ENCODE data around the gene CD300LB. TPM values are rescaled to one million over a fixed set of nuclear protein-coding genes. Genes with fewer than 3 reads are reported as not detected.

CD300LB gene
- polyA plus RNA-seq, 3 donors: 88.0 to 102 (median 92.9) TPM

DNA sequence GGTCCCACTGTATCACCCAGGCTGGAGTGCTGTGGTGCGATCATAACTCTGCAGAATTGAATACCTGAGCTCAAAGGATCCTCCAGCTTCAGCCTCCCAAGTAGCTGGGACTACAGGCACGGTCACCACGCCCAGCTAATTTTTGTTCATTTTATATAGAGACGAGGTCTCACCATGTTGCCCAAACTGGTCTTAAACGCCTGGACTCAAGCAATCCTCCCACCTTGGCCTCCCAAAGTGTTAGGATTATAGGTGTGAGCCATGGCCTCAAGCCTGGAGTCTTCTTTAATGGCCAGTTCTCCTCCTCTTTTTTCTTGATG, 484 bp downstream of the CD300LB start:
- TF ChIP-seq, protein P1, sequence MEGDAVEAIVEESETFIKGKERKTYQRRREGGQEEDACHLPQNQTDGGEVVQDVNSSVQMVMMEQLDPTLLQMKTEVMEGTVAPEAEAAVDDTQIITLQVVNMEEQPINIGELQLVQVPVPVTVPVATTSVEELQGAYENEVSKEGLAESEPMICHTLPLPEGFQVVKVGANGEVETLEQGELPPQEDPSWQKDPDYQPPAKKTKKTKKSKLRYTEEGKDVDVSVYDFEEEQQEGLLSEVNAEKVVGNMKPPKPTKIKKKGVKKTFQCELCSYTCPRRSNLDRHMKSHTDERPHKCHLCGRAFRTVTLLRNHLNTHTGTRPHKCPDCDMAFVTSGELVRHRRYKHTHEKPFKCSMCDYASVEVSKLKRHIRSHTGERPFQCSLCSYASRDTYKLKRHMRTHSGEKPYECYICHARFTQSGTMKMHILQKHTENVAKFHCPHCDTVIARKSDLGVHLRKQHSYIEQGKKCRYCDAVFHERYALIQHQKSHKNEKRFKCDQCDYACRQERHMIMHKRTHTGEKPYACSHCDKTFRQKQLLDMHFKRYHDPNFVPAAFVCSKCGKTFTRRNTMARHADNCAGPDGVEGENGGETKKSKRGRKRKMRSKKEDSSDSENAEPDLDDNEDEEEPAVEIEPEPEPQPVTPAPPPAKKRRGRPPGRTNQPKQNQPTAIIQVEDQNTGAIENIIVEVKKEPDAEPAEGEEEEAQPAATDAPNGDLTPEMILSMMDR (IDR thresholded peaks at IDR 0.05): no peak
- Mint-ChIP-seq H3K4me3 (peak overlapping the region; percentile 84 to 94), H3K27ac (peak overlapping the region; percentile 97 to 100 (median 98)), H3K9me3 (peaks cover 0 to 2% (median 0%) of the 10 kb centered on the region in 7 donors), H3K4me1 (peaks cover 79% of the 10 kb centered on the region), H3K36me3 (peaks cover 45 to 56% of the 10 kb centered on the region in 2 donors), H3K27me3 (ENCODE audit: low read depth in 3 of 3) (peaks cover 0 to 3% (median 0%) of the 10 kb centered on the region in 3 donors)
- peaks cover 83% of the 10 kb centered on the region for H3K79me2 ChIP-seq (ENCODE audit: insufficient read depth, low read length)
- WGBS (ENCODE audit: insufficient coverage): 100% methylated on average over 2 of the region's 5 CpGs
- H3K4me3 ChIP-seq (replicated peaks in 1 of 3; ENCODE audit: low read depth in 2 of 3, low read length in 3 of 3): peak overlapping the region; percentile 42 to 94 (median 70)
- peaks cover 22 to 32% of the 10 kb centered on the region in 2 donors for H3K36me3 ChIP-seq (replicated peaks in 1 of 2; ENCODE audit: control insufficient read depth in 1 of 2, insufficient read depth in 2 of 2, low read length in 2 of 2)
- peak overlapping the region; percentile 93 to 98 for H3K27ac ChIP-seq (ENCODE audit: low read depth in 1 of 2, low read length in 2 of 2)
- H3K9me3 ChIP-seq (replicated peaks in 1 of 2; ENCODE audit: control insufficient read depth in 1 of 2, insufficient read depth in 1 of 2, low read length in 2 of 2): no peaks in the 10 kb centered on the region
- H3K9ac ChIP-seq (ENCODE audit: insufficient read depth, low read length, poor library complexity, severe bottlenecking): peak overlapping the region; percentile 68
- no peak for DNase-seq
- intact Hi-C loops (cut with micrococcal nuclease): loop anchor here (5.0 kb wide), 3 partner anchors 38 to 112 kb away; partner anchors contain the start of gene CD300E (in 1 of the 2)
- no peaks in the 10 kb centered on the region for H3K27me3 ChIP-seq (ENCODE audit: control insufficient read depth in 2 of 2, insufficient read depth in 2 of 2, low read length in 2 of 2)
- peak overlapping the region; percentile 84 for H3K4me2 ChIP-seq (replicated peaks; ENCODE audit: extremely low read depth, low read length, poor library complexity, severe bottlenecking)
- H2AFZ ChIP-seq (ENCODE audit: insufficient read depth, low read depth, low read length, poor library complexity, severe bottlenecking): no peak overlapping the region
- H3K4me1 ChIP-seq (ENCODE audit: control insufficient read depth in 1 of 2, insufficient read depth in 2 of 2, low read length in 2 of 2): peaks cover 84% of the 10 kb centered on the region in 2 donors
- H4K20me1 ChIP-seq (ENCODE audit: insufficient read depth, low read length): peaks cover 13% of the 10 kb centered on the region

DNA sequence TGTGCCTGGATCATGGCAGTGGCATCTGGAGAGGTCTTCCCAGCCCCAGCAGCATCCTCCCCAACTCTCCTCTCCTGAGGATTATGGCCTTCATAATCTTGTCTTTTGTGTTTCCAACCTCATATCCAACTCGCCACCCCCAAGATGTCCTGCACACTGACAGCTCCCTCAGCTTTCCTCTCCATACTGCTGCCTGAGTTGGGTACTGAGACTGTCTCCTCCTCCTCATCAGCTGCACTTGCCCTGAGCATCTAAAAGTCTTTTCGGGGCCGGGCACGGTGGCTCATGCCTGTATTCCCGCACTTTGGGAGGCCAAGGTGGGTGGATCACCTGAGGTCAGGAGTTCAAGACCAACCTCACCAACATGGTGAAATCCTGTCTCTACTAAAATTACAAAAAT, 2.0 kb downstream of the CD300LB start:
- Histone ChIP-seq H3K79me2 (ENCODE audit: insufficient read depth, low read length) (peaks cover 94% of the 10 kb centered on the region), H3K4me1 (ENCODE audit: control insufficient read depth in 1 of 2, insufficient read depth in 2 of 2, low read length in 2 of 2) (peaks cover 96 to 98% of the 10 kb centered on the region in 2 donors), H3K27me3 (ENCODE audit: control insufficient read depth in 2 of 2, insufficient read depth in 2 of 2, low read length in 2 of 2) (no peaks in the 10 kb centered on the region), H2AFZ (ENCODE audit: insufficient read depth, low read depth, low read length, poor library complexity, severe bottlenecking) (no peak overlapping the region), H3K27ac (ENCODE audit: low read depth in 1 of 2, low read length in 2 of 2) (peak overlapping the region; percentile 93 to 98), H3K9me3 (replicated peaks in 1 of 2; ENCODE audit: control insufficient read depth in 1 of 2, insufficient read depth in 1 of 2, low read length in 2 of 2) (no peaks in the 10 kb centered on the region), H3K4me3 (replicated peaks in 1 of 3; ENCODE audit: low read depth in 2 of 3, low read length in 3 of 3) (peak overlapping the region; percentile 42 to 94 (median 70)), H3K36me3 (replicated peaks in 1 of 2; ENCODE audit: control insufficient read depth in 1 of 2, insufficient read depth in 2 of 2, low read length in 2 of 2) (peaks cover 24 to 38% of the 10 kb centered on the region in 2 donors), H3K9ac (ENCODE audit: insufficient read depth, low read length, poor library complexity, severe bottlenecking) (peak overlapping the region; percentile 68), H3K4me2 (replicated peaks; ENCODE audit: extremely low read depth, low read length, poor library complexity, severe bottlenecking) (peak overlapping the region; percentile 84), H4K20me1 (ENCODE audit: insufficient read depth, low read length) (peaks cover 4% of the 10 kb centered on the region)
- H3K9me3 Mint-ChIP-seq: peaks cover 0 to 2% (median 0%) of the 10 kb centered on the region in 7 donors
- H3K4me3 Mint-ChIP-seq: peak overlapping the region; percentile 84 to 94
- peaks cover 92% of the 10 kb centered on the region for H3K4me1 Mint-ChIP-seq
- peaks cover 49 to 57% of the 10 kb centered on the region in 2 donors for H3K36me3 Mint-ChIP-seq
- H3K27me3 Mint-ChIP-seq (ENCODE audit: low read depth in 3 of 3): peaks cover 0 to 3% (median 0%) of the 10 kb centered on the region in 3 donors
- 71% methylated on average over 1 of the region's 5 CpGs for WGBS (ENCODE audit: insufficient coverage)
- DNase-seq: no peak
- TF ChIP-seq, protein P1 (IDR thresholded peaks at IDR 0.05): no peak
- H3K27ac Mint-ChIP-seq: peak overlapping the region; percentile 97 to 100 (median 98)
- intact Hi-C loops (cut with micrococcal nuclease): no loop called here
